BJ (cell line): ENCODE results near the gene KIRREL3. TPM values are rescaled to one million over a fixed set of nuclear protein-coding genes. Genes with fewer than 3 reads are reported as not detected.

Experiments used
- CTCF ChIA-PET: fragments of 350-600 bp; formaldehyde crosslinking; extraction: SDS; loops from one replicate; lab custom pipeline; 2021; ENCODE audit warnings: antibody characterized with exemption, inconsistent platforms; lab: Yijun Ruan, JAX
- POLR2A ChIA-PET: fragments of 300-600 bp; sonication (Branson Sonifier 250); formaldehyde crosslinking; extraction: SDS; loops from one replicate; lab custom pipeline; 2021; ENCODE audit warnings: antibody characterized with exemption; lab: Charles Lee
- DNase-seq: peaks from one replicate; pipeline ENCODE4 v3.0.0-alpha.2; 2011; ENCODE audit warnings: low read depth
- H3K27me3 ChIP-seq: 2 replicates; pipeline ENCODE4 v1.6.0; 2011; ENCODE audit warnings: low read length; ENCODE audit not compliant: control insufficient read depth, insufficient read depth
- H3K36me3 ChIP-seq: 2 replicates; pipeline ENCODE4 v1.5.1; 2011; ENCODE audit warnings: low read length; ENCODE audit not compliant: control insufficient read depth, insufficient read depth
- H3K4me3 ChIP-seq: 2 replicates; pipeline ENCODE4 v1.5.1; 2011; ENCODE audit warnings: low read depth, mild to moderate bottlenecking, control low read depth, low read length
- polyA plus RNA-seq: library from polyadenylated mRNA; depleted of rRNA; stranded (reverse); fragments of >200 nt; gene quantifications from 2 replicates; pipeline ENCODE4 v1.2.3, GENCODE V29; 2011
- TF ChIP-seq, protein P1 (sequence below): IDR thresholded peaks from 2 replicates; pipeline ENCODE4 v1.5.1; 2011; ENCODE audit warnings: low read depth, mild to moderate bottlenecking, control low read depth, inconsistent platforms, low read length, moderate library complexity; ENCODE audit not compliant: insufficient read depth

The KIRREL3 gene
- polyA plus RNA-seq, 1 experiment, result 19.6 TPM

DNA sequence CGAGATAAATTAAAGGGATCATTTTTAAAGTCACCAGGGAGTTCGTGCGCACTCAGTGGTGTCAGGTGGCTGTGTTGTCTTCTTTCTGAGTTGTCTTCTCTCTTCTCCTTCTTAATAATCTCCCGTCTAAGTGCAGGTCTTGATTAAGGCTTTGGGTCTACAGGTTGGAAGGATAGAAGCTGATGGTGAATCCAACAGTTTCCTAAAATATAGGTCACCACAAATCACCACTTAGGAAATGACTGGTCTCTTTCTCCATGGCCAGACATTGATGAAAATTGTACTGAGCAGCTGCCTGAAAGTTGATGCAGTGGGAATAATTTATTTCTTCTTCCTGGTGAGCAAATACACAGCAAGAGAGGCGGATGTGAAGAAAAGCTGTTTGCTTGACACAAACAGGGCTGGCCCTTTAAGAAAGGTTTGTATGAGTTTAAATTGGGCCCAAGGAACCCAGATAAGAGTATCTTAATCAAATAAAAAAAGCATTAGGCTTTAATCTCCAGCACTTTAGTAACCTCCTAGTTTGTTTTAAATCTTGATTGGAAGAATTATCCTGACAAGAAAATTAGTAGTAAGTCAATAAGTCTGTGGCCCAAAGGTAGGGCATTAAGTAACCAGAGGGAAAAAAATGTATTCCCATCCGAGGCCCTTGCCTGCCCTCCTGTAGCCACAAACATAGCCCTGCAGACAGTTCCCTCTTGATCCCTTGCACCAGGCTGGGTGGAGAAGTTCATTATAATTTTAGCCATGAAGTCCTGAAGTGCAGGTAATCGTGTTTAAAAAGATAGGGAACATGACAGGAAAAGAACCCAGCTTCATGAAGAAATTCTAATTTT, 245.8 kb downstream of the KIRREL3 start:
- Histone ChIP-seq H3K36me3 (no peaks in the 10 kb centered on the region), H3K4me3 (no peak overlapping the region), H3K27me3 (no peaks in the 10 kb centered on the region)
- TF ChIP-seq, protein P1, sequence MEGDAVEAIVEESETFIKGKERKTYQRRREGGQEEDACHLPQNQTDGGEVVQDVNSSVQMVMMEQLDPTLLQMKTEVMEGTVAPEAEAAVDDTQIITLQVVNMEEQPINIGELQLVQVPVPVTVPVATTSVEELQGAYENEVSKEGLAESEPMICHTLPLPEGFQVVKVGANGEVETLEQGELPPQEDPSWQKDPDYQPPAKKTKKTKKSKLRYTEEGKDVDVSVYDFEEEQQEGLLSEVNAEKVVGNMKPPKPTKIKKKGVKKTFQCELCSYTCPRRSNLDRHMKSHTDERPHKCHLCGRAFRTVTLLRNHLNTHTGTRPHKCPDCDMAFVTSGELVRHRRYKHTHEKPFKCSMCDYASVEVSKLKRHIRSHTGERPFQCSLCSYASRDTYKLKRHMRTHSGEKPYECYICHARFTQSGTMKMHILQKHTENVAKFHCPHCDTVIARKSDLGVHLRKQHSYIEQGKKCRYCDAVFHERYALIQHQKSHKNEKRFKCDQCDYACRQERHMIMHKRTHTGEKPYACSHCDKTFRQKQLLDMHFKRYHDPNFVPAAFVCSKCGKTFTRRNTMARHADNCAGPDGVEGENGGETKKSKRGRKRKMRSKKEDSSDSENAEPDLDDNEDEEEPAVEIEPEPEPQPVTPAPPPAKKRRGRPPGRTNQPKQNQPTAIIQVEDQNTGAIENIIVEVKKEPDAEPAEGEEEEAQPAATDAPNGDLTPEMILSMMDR, result no peak
- POLR2A ChIA-PET, result no interaction called here
- no peak for DNase-seq
- CTCF ChIA-PET, result interaction anchor here (0.6 to 1.8 kb wide), 2 partner anchors 10 to 13 kb away, joined by 3 read pairs; no protein-coding TSS in a partner anchor

DNA sequence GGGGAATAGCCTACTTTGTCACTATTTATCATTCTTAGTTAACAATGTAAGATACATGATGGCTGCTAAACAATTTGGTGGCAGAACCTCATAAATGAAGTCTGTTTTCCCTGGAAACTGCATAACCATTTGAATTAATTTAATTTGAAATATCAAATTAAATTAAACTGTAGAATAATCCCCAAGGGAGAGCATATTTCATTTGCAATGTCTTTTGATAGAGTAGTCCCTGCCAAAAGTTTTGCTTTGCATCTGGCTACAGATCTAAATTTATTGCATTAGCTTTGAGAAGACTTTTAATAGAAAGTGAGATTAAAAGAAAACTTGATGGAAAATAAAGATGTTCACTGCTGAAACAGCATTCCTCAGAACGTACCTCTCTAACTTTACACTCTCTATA, 246.6 kb downstream of the KIRREL3 start:
- no peaks in the 10 kb centered on the region for H3K36me3 ChIP-seq
- no peaks in the 10 kb centered on the region for H3K27me3 ChIP-seq
- no peak for DNase-seq
- ChIA-PET CTCF (interaction anchor here (1.8 kb wide), 1 partner anchor 12 kb away, joined by 3 read pairs; no protein-coding TSS in a partner anchor), POLR2A (no interaction called here)
- no peak overlapping the region for H3K4me3 ChIP-seq
- TF ChIP-seq, protein P1, result no peak

DNA sequence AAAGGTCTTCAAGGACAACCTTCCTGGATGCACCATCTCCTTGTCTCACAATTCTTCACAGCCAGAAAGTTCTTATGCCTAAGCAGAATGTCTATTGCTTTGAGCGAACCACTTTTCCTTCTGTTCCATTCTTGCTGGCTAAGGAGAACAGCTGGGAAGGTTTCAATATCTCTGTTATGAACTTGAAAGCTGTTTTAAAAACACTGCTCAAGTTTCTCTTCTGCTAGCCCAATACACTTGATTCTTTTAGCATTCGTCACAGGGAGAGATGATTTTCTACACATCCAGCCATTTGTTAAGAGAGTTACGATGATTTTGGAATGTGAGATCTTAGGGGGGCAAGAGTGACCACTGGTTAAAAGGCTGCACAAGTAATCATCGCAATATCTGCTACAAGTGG, 249.3 kb downstream of the KIRREL3 start:
- Histone ChIP-seq H3K4me3 (no peak overlapping the region), H3K27me3 (no peaks in the 10 kb centered on the region), H3K36me3 (no peaks in the 10 kb centered on the region)
- POLR2A ChIA-PET, result no interaction called here
- TF ChIP-seq, protein P1, result no peak
- DNase-seq, result no peak
- CTCF ChIA-PET, result interaction anchor here (0.9 kb wide), 1 partner anchor 31 kb away, joined by 3 read pairs; no protein-coding TSS in a partner anchor

GRCh38 chr11:126748793-126749192, 251.8 kb downstream of the KIRREL3 start:
- H3K36me3 ChIP-seq, result no peaks in the 10 kb centered on the region
- POLR2A ChIA-PET, result no interaction called here
- TF ChIP-seq, protein P1, result no peak
- H3K4me3 ChIP-seq, result no peak overlapping the region
- no peaks in the 10 kb centered on the region for H3K27me3 ChIP-seq
- DNase-seq, result no peak
- CTCF ChIA-PET, result no interaction called here

DNA sequence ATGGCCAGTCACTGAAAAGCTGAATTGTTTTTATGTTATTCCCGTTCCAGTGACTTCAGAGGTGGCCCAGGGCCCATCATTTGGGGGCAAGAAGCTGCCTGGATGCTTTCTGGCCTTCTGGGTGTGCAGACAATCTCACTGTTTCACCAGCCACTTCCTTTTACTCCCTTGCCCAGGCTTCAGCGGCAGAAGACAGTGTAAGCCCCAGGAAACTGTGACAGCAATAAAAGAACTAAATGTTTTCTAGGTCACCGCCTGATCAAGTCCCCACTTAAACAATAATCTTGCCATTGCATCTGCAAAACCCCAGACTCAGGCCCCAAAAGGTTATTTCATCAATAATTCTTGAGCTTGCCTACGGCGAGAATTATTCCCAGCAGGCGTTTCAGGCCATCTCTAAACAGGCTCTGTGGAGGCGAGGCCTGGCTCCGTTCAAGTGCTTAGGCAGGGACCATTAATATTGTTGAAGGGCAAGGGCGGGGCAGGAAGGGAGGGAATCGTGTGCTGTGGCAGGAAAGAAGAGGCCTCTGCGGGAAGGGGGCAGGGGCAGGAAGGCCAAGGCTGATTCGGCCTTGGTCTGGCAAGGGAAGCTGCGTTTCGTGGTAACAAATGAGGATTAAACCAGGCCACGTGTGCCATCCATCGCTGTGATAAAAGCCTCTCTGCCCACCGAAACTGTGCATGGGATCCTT, 252.3 kb downstream of the KIRREL3 start:
- Histone ChIP-seq H3K36me3 (no peaks in the 10 kb centered on the region), H3K4me3 (no peak overlapping the region), H3K27me3 (no peaks in the 10 kb centered on the region)
- ChIA-PET CTCF (no interaction called here), POLR2A (no interaction called here)
- DNase-seq, result no peak
- TF ChIP-seq, protein P1, result no peak
